ENCODE data around the gene SORCS3. TPM values are rescaled to one million over a fixed set of nuclear protein-coding genes. Genes with fewer than 3 reads are reported as not detected.

The SORCS3 gene
- total RNA-seq, 1 donor from 2014 or later = not detected

DNA sequence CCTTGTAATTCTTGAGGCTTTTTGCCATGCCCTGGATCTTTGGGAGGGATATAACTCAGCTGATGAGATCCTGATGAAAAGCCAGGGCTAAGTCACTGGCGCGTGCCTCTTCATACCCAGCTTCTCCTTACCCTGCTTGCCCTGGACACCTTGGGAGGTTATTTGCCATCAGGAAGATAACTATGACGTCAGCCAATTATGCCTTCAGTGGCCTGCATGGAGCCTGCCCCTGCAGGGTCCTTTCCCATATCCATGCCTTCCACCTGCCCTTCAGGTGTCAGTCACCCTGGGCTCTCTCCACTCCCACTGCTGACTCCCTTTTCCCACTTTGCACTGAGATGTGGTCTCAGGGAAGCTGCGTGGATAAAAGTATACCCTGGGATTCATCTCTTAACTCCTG, 520.1 kb downstream of the SORCS3 start:
- intact Hi-C loops (cut with micrococcal nuclease) = no loop called here

DNA sequence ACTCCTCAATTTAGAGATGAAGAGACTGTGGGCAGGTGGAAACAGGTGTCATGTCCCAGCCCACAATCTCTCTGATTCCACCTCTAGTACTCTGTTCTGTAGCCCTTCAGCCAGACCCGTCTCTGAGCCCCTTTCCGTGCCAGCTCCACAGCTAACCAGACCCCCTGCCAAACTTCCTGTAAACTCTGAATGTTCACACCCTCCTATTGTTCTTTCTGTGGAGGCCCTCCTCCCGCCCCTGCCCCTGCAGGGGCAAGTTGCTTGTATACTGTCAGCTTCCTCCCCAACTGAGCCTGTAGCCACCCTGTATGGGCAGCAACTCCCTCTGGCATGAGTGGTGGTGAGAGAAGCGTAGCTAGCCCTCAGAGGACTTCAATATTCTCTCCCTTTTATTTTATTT, 520.7 kb downstream of the SORCS3 start:
- intact Hi-C loops (cut with micrococcal nuclease) = no loop called here

DNA sequence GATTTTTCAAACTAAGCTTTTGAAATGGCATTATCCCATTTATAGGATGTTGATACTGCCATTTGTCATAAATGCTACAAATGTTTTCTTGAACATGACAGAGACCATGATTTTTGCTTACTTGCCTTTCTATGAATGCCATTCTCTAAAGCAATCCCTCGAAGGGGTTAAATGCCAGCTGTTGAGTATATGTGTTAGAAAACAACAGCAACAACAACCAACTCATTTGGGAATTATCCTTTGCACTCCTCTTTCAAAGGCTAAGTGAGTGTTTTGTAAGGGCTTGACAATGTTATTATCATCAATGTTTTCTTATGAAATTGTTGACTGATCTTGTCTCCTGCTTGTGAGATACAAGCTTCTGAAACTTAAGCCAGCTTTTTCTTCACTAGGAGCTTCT, 529.4 kb downstream of the SORCS3 start:
- intact Hi-C loops (cut with micrococcal nuclease) = no loop called here

DNA sequence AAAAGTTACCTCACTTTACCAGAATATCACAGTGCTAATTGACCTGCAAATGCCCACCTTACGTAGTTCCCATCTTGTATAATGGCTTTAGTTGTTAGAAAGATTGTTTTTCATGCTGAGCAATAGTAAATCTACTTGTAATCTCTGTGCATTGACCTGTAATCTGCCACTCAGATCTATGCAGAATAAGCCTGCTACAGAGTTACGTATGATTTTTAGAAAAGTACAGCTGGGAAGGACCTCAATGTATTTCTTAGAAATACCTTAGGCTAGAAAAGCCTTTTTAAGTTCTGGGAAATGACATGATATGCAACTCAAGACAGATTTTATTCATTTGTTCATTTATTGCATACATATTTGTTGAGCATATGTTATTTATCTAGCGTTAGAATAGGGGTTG, 530.9 kb downstream of the SORCS3 start:
- intact Hi-C loops (cut with micrococcal nuclease) = no loop called here

DNA sequence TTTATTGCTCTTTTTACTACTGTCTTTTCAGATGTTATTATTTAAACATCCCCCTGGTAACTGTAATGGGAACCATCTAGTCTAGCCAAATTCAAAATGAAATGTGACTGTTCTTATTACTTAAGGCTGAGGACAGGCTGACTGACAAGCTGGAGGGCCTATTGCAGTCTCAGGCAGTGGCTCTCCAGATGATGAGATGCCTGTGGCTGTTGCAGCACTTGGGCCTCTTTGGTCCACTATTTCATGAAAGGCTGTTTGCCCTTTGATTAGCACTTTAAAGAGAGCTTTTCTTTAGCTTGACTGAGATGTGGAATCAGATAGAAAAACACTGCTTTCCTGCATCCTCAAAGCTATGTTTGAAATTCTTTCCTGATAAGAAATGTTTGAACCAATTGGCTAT, 540.5 kb downstream of the SORCS3 start:
- intact Hi-C loops (cut with micrococcal nuclease) = no loop called here

DNA sequence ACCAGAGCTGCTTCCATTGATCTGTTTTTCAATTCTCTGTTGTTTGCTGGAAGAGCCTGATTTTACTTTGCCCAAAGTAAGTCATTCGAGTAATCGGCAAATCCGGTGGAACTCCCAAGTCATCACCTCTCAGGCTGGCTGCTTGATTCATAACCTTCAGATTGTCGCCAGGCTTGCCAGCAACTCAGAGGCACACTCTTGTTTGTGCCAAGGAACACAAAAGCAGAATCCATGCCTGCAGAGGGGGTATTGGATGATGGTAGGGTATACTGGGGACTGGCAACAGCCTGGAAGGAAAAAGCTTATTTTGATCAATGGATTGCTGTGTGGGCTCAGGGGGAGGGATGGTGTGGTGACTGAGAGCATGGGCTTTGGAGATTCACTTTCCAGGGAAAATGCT, 542.4 kb downstream of the SORCS3 start:
- intact Hi-C loops (cut with micrococcal nuclease) = no loop called here

DNA sequence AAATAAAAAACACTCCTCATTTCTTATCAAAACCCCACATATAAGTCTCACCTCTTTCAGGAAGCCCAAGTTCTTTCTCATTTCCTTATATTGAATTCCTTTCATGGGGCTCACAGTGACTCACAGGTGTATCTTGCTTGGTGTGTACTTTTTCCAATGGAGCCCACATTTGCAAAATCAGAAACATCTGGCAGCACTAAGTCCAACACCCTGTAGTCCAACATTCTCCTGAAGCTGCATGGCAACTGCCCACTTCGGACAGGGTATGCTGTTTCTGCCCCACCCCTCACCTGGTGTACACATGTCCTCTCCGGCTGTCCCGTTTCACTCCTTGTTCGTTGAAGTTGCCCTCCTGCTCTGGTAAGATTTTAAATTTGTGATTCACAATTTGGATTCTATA, 544.1 kb downstream of the SORCS3 start:
- intact Hi-C loops (cut with micrococcal nuclease) = no loop called here

DNA sequence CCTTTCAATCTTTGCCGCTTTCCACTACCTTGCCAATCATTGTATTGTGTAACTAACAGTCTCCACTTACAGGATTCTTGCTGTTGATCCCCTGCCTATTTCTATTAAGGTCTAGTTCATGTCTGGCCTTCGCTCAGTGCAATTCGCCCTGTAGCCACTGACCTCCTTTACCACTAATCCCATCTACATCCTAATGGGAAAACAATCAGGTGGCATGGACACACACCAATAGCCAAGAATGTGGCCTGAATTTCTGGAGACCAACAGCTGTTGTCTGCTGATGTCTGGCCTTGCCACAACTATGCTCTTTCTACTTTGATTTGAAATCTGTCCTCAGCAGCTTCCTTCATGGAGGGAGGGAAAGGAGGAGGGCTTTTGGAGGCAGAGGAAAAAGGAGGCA, 546.2 kb downstream of the SORCS3 start:
- intact Hi-C loops (cut with micrococcal nuclease) = no loop called here

DNA sequence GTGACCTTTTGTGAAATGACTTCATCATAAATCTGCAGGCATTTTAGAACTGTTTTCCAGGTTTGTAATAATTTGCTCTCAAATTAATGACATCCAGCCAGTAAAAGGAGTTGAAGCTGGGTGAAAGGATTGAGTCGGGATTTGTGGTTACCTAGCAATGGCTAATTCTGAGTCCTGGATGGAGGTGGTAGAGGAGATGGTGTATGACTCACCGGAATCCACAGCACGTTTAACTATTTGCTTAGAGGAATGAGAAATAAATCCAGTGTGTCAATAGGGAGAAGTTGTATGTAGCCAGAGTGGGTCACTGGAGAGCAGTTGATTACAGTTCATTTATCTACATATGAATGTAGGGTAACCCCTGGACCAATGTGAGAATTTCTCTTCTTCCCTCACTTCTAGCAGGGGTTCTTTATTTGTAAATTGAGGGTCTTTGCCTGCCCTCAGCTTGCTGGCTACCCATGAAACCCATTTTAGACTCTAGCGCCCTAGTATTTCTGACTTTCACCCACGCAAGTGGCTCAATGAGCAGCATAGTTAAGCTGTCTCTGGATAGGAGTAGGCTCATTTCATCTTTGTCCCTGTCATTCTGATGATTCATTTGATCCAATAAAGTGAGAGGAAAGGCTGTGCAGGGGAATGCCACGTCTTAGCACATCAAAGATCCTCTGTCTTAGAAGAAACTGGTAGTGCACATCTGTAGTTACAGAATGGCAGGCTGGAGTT, 547.8 kb downstream of the SORCS3 start:
- intact Hi-C loops (cut with micrococcal nuclease) = no loop called here

DNA sequence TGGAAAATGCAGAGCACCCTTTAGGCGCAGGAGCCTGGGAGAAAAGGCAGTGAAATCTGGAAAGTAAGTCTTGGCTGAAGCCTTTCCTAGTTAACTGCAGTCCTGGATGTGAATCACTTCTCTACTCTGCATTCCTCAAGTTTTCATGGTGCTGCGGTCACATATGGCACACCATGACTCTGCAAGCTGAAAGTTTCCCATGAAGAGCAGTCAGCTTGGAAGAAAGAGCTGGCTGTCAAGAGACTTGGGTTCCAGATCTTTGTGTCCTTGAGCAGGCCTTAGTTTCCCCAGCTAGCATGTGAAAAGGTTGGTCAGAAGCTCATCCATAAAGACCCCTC, 548.3 kb downstream of the SORCS3 start:
- intact Hi-C loops (cut with micrococcal nuclease) = no loop called here

DNA sequence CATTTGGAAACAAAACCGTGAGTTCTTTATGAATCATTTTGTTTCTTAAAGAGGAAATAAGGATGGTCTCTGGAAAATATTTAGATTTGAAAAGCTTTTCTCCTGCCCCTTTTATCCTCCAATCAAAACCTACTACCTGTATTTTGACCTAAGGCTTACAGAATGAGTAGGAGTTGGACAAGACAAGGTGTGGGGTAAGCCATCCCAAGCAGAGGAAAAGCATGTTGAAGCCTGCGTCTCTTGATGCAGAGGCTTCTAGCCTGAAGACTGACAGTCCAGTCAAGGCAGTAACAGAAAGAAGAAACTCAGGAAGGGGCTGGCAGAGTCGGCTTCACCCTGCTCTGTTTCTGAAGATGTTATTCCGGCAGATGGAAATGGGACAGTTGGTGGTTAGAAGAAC, 551.1 kb downstream of the SORCS3 start:
- intact Hi-C loops (cut with micrococcal nuclease) = no loop called here

DNA sequence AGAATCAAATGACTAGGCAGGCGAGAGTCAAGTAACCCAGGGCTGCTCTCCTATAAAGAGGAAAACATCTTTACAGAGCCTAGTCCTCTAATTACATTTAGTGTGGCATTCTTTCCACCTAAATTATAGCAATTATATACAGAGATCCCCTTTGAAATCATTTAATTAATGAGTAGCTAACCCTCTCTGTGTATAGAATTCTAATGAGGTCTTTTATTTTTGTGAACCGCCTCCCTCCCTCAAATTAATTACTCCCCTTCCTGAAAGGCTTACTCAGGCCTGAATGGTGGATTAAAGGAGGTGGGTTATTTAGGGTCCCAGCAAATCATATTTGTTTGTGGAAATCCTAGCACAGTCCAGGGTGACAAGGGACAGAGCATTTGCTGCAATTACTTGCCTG, 551.8 kb downstream of the SORCS3 start:
- intact Hi-C loops (cut with micrococcal nuclease) = no loop called here

DNA sequence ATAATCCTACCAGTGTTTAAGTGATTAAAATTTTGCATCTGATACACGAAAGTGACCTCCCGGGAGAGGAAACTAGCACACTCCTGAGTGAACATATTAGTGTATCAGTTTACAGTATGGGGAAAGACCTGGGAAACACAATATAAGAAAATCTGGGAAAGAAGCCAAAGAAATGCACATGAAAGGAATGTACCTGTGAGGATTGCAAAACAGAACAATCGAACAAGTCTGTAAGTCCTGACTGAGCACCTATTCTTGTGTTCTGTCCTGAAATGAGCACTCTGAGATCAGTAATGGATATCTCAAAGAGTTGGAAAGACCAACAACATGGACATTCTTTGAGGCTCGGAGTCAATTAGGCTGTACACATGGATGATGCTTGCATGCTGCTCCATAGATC, 554.7 kb downstream of the SORCS3 start:
- intact Hi-C loops (cut with micrococcal nuclease) = no loop called here

DNA sequence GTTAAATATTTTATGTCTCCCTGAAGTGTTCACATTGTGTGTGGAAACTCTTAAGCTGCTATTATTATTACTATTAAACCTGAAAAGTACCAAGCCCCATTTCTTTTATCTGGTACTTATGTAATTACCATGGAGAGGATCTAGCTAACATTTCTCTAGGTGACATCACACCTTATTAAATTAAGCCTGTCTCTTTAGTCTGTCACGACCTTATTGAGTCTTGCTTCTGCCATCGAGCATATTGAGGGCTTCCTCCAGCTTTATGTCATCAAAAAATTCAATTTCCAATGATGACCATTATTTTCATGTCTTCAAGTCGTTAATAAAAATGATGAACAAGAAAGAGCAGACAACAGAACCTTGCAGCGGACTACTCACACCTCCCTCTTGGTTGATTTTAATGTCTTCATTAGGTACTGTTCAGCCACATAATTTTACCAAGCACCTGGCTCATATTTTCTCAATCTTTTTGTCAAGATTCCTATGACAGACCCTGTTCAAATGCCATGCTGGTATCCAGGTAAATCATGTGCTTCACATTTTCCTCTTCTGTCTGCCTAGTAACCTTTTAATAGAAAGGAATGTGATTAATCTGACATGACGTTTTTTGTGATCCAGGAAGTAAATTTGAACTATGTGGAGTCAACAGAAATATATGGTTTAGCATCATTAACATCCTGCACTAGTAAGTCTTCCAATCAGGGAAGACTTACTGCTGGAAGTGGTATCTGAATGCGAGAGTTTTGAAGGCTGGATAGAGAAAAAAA, 556.7 kb downstream of the SORCS3 start:
- intact Hi-C loops (cut with micrococcal nuclease) = no loop called here

DNA sequence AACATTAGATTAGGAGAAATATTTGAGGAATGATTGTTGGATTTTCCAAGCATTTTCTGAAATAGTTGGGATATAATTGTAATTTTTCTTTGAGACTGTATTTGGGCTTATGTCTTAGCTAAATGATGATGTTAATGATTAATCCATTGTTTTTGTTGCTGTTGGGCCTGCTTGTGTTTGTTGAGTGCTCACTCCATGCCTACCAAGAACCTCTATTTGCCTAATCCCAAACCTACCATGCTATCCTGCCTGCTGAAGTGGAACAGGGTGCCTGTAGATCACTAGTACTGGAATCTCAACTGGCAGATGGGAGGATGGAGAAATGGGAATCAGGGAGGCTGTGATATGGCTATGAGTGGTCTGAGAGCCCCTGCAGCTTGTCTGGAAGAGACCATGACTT, 565.5 kb downstream of the SORCS3 start:
- intact Hi-C loops (cut with micrococcal nuclease) = no loop called here

DNA sequence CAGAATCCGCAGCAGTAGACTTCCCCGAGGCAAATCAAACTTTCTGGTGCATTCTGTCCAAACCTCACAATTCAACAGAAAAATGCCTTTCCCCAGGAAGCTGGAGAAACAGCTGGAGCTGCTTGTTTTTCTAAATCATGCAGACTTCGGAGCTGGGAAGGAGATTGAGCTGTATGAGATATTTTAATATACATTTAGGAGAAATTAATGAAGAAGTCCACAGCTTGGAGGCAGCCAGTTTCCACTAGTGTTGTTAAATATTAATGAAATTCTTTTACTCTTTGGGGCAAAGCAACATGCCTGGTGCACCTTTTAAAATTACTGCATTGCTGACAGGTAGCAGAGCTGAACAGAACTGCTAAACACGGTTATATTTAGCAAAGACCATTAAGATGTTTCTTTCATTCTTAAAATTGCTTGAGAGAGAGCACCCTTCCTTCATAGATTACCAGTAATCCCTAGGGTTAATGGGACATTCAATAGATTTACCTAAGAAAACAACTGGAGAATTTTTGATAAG, 566.4 kb downstream of the SORCS3 start:
- intact Hi-C loops (cut with micrococcal nuclease) = no loop called here

DNA sequence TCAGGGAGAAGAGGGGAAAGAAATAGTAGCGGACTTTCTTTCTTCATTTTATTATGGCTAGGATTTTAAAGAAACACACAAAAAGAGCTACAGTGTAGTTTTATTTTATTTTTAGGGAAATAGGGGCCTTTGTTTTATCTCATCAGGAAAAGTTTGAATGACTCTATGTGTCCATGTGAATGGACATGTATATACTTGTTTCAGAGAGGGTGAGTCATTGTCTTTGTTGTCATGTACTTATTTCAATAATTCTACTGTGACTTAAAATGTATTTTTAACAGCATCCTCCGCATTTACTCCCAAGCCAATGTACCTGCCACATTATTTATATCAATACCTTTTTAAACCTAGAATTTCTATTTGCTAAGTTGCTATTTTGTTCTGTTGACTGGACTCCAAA, 569.5 kb downstream of the SORCS3 start:
- intact Hi-C loops (cut with micrococcal nuclease) = no loop called here

DNA sequence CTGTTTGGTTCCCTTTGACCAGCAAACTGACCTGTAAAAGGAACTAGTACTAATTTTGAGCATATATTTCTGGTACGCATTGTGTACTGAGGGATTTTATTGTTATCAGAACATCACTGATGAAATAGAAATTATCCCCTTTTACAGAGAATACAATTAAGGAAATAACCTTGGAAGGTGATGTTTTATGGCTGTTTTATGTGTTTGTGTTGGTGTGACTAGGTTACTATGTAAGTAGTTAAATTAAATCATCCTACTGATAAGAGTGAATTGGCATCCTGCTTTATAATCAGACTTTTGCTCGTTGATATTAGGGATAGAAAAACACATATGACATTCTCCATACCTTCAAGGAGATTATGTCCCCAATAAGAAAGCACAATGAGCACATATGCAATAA, 596.6 kb downstream of the SORCS3 start:
- intact Hi-C loops (cut with micrococcal nuclease) = no loop called here

DNA sequence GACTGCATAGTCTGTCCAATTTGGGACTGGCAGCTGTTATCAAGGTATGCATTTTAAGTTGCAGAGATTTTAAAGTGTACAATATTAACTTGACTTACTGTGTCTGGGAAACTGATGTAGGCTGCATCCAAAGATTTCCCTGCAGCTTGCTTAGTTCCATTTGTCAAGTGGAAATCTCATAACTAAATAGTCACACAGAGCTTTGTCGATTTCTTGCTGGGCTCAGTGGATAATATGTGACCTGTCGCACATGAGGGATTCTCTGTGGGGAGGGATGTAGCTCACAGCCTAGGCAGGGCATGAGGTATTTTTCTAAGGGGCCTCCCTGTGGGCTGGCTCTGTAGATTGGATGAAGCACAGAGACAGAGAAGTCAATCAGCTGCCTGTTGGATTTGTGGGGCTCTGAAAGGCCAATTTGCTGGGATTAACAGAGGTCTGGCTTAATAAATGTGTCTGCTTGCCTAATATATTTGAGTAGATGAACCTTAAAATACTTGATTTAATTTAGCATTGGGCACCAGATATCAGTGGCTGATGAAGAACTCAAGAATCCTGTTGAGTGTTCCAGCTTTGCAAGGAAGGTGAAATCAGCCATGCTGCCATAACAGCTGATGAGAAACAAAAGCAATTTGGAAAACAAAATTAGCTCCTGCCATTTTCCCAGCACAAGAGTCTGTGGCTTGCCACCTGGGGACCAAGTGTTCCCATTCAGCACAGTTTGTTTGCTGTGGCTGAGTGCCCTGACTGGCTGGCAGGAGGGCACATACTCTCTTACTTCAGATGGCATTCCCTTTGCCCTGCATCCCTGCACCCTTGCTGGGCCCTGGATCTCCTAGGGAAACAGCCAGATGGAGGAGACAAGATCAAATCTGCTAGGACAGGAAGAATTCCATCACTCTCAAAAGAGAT, 598.5 kb downstream of the SORCS3 start:
- intact Hi-C loops (cut with micrococcal nuclease) = no loop called here

DNA sequence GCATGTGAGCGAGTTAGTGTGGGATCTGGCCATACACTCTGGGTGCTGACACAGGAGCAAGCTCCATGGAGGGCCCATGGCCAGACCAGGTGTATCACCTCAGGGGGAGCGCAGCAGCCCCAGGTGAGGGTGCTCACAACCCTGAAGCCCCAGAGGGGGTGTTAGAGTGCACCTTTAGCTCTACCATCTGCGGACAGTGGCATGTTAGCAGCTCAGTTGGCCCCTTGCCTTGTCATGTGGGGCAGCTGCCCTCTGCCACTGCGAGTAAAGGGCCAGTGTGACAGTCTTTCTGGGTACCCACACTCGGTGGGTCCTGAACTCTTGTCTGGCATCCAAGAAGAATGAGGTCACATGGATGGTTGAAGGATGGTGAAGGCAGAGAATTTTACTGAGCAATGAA, 600.2 kb downstream of the SORCS3 start:
- intact Hi-C loops (cut with micrococcal nuclease) = no loop called here

DNA sequence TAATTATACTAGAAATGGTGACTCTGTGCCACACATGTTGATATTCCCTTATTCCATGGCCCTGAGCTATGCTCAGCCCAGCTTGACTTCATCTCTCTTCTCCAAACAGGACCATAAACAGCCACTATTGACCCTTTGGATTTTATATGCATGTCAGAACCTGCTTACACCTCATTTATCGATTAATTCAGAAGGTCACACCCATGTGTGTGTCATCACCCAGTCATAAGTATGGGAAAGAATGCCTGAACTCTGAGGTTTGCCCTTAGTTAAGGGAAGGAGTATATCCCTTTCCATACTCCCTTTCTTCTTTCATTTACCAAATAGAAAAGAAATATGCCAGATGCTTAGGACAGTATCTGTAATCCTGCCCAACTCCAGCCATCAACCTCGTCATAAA, 602.3 kb downstream of the SORCS3 start:
- intact Hi-C loops (cut with micrococcal nuclease) = no loop called here

DNA sequence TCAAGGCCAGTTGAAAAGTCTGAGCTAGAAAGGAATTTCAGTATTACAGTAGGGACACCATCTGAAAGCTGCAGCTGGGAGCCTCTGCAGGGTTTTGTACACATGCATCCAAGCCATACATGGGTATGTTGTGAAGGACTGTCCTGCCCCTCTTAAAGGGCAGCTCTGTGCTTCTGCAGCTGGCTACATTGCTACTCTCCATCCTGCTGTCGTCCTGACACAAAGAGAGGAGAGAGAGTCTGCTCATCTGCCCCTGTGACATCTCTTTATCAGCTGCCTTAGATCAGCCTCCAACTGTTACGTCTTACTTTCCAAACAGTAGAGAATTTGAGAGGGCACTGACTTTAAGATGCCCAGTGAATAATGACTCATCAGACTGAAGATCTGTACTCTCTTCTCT, 602.7 kb downstream of the SORCS3 start:
- intact Hi-C loops (cut with micrococcal nuclease) = no loop called here

Measured in T-helper 2 cell treated with Interferon-gamma antibody and Interleukin-4, amounts not matched to agents 100 ng/mL and 5 ng/mL, for 36 hours (primary cell).